ENCODE data around the gene MRPL19. TPM values are rescaled to one million over a fixed set of nuclear protein-coding genes. Genes with fewer than 3 reads are reported as not detected.

MRPL19 gene
- total RNA-seq, 1 donor from 2014 or later, result 64.2 TPM

DNA sequence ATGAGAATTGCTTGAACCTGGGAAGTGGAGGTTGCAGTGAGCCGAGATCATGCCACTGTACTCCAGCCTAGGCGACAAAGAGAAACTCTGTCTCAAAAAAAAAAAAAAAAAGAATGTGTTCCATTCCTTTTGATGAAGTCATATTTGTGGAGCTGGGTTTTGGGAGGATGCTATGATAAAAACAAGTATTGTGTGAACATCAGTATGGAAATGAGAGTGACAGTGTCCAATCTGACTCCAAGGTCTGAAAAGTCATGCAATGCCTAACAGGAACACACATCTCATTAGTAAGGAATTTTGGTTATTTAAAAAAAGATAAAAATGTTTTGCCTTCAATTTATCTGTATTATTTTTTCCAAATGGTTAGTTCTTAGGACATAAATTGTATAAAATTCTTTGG, 52.3 kb downstream of the MRPL19 start:
- H3K36me3 ChIP-seq (ENCODE audit: control insufficient read depth, insufficient read depth, low read length), result no peaks in the 10 kb centered on the region
- TF ChIP-seq, protein P1, sequence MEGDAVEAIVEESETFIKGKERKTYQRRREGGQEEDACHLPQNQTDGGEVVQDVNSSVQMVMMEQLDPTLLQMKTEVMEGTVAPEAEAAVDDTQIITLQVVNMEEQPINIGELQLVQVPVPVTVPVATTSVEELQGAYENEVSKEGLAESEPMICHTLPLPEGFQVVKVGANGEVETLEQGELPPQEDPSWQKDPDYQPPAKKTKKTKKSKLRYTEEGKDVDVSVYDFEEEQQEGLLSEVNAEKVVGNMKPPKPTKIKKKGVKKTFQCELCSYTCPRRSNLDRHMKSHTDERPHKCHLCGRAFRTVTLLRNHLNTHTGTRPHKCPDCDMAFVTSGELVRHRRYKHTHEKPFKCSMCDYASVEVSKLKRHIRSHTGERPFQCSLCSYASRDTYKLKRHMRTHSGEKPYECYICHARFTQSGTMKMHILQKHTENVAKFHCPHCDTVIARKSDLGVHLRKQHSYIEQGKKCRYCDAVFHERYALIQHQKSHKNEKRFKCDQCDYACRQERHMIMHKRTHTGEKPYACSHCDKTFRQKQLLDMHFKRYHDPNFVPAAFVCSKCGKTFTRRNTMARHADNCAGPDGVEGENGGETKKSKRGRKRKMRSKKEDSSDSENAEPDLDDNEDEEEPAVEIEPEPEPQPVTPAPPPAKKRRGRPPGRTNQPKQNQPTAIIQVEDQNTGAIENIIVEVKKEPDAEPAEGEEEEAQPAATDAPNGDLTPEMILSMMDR (IDR thresholded peaks at IDR 0.05; ENCODE audit: insufficient read depth, low read length, poor library complexity, severe bottlenecking), result no peak
- no peak for DNase-seq (ENCODE audit: low read depth)

DNA sequence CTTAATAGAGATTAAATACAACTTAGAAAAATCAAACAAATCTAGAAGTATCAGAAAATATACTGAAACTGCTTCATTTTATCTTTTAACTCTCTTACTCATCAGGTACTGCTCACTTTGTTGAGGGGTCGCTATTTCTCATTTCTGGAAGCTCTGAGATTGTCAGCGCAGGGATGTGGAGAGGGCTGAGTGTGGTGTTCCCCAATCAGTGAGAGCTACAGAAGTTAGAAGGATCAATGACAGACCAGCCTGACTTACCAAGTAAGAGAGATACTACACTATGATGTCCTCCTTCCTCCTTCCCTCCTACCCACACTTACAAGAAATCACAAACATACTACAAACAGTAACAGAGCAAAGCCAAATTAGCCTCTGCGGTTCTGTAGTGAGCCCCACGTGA, 56.0 kb downstream of the MRPL19 start:
- TF ChIP-seq, protein P1 (IDR thresholded peaks at IDR 0.05; ENCODE audit: insufficient read depth, low read length, poor library complexity, severe bottlenecking), result no peak

More for the DNA sequence above, 52.3 kb downstream of the MRPL19 start:
- no peak overlapping the region for H3K4me3 ChIP-seq (ENCODE audit: low read depth, low read length)
- H3K27me3 ChIP-seq (ENCODE audit: control insufficient read depth, insufficient read depth, low read length), result no peaks in the 10 kb centered on the region

DNA sequence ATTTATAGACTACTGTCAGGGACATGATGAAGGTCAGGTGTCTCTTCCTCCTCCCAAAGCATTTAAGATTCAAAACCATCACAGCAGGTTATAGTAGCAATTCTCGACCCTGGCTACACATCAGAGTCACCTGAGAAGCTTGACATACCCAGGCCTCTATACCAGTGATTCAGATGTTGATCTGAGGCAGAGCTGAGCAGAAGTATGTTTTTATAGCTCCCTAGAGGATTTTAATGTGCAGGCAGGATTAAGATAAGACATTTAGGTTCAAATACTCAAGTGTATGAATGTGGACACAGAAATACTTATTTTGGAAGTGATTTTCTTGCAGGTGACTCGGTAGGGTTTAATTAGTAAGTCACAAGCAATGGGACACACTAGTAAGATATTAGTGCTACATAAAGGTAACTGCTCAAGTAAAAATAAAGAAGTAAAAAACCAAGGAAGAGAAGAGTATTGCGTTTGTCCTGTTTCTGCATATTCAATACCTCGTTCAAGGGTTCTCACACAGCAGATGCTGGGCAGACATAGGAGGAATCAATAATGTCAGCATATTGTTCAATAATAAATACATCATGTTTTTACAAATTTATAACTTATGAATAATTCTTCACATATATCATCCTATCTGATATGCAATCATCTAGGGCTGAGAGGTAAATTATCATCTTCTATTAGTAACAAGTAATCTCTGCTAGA, 57.2 kb downstream of the MRPL19 start:
- TF ChIP-seq, protein P1 (IDR thresholded peaks at IDR 0.05; ENCODE audit: insufficient read depth, low read length, poor library complexity, severe bottlenecking), result no peak
- H3K4me3 ChIP-seq (ENCODE audit: low read depth, low read length), result no peak overlapping the region
- H3K36me3 ChIP-seq (ENCODE audit: control insufficient read depth, insufficient read depth, low read length), result no peaks in the 10 kb centered on the region
- DNase-seq (ENCODE audit: low read depth), result no peak
- no peaks in the 10 kb centered on the region for H3K27me3 ChIP-seq (ENCODE audit: control insufficient read depth, insufficient read depth, low read length)

More for the DNA sequence above, 56.0 kb downstream of the MRPL19 start:
- Histone ChIP-seq H3K4me3 (ENCODE audit: low read depth, low read length) (no peak overlapping the region), H3K36me3 (ENCODE audit: control insufficient read depth, insufficient read depth, low read length) (no peaks in the 10 kb centered on the region), H3K27me3 (ENCODE audit: control insufficient read depth, insufficient read depth, low read length) (no peaks in the 10 kb centered on the region)
- no peak for DNase-seq (ENCODE audit: low read depth)

DNA sequence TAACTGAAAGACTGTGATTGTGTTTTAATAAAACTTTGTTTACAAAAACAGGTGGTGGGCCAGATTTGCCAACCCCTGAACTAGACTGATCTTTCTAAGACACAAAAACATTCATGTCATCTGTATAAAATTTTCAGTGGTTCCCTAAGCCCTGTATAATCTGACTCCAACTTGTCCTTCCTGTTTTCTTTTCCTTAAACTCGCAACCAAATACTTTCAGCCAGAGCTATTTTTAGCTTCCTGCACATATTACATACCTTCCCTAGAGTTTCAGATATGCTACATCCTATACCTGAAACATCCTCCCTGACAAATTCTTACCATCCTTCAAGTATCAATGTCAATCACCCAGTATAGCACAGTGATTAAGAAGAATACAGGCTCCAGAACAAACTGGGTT, 59.3 kb downstream of the MRPL19 start:
- TF ChIP-seq, protein P1 (IDR thresholded peaks at IDR 0.05; ENCODE audit: insufficient read depth, low read length, poor library complexity, severe bottlenecking), result no peak
- no peak for DNase-seq (ENCODE audit: low read depth)
- no peak overlapping the region for H3K4me3 ChIP-seq (ENCODE audit: low read depth, low read length)
- H3K36me3 ChIP-seq (ENCODE audit: control insufficient read depth, insufficient read depth, low read length), result no peaks in the 10 kb centered on the region
- no peaks in the 10 kb centered on the region for H3K27me3 ChIP-seq (ENCODE audit: control insufficient read depth, insufficient read depth, low read length)

DNA sequence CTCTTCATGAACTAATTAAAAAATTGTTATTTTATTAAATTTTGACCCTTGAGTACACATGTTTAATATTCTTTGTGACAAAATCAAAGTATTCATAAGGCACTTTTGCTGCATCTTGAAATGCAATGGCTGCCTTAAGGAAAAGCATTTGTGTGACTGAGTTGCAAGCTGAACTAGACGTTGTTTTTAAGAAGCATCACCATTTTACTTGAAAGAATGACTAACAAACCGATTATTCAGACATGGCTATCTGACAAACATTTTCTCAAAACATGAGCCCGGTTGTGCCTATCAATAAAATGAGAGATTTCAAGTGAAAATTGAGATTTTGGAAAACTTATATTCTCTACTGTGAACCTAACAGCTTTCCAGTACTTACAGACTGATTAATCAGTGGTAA, 61.3 kb downstream of the MRPL19 start:
- Histone ChIP-seq H3K27me3 (ENCODE audit: control insufficient read depth, insufficient read depth, low read length) (no peaks in the 10 kb centered on the region), H3K4me3 (ENCODE audit: low read depth, low read length) (no peak overlapping the region), H3K36me3 (ENCODE audit: control insufficient read depth, insufficient read depth, low read length) (no peaks in the 10 kb centered on the region)
- TF ChIP-seq, protein P1 (IDR thresholded peaks at IDR 0.05; ENCODE audit: insufficient read depth, low read length, poor library complexity, severe bottlenecking), result no peak
- DNase-seq (ENCODE audit: low read depth), result no peak

DNA sequence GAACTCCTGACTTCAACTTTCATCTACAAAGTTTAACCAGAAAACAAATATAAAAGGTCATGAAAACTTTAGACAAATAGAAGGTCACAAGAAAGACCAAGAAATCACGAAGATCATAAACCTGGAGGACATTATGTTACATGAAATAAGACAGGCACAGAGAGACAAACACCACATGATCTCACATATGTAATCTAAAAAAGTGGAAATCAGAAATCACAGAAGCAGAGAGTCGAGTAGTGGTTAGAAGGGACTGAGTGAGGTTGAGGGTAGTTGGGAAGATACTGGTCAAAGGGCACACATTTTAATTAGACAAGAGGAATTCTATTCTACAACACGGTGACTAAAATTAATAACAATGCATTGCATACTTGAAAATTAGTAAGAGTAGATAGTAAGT, 62.7 kb downstream of the MRPL19 start:
- H3K27me3 ChIP-seq (ENCODE audit: control insufficient read depth, insufficient read depth, low read length), result no peaks in the 10 kb centered on the region
- no peaks in the 10 kb centered on the region for H3K36me3 ChIP-seq (ENCODE audit: control insufficient read depth, insufficient read depth, low read length)
- TF ChIP-seq, protein P1 (IDR thresholded peaks at IDR 0.05; ENCODE audit: insufficient read depth, low read length, poor library complexity, severe bottlenecking), result no peak
- H3K4me3 ChIP-seq (ENCODE audit: low read depth, low read length), result no peak overlapping the region
- no peak for DNase-seq (ENCODE audit: low read depth)
